ENCODE measurements around the gene PTPN1. TPM values are rescaled to one million over a fixed set of nuclear protein-coding genes. Genes with fewer than 3 reads are reported as not detected.

The PTPN1 gene
- total RNA-seq, 1 donor from 2014 or later = 101 TPM

GRCh38 chr20:50552979-50553378 lies 42.8 kb downstream of the PTPN1 start:
- H3K4me3 ChIP-seq = no peak overlapping the region
- no peak overlapping the region for H3K27ac ChIP-seq
- ATAC-seq = no peak
- intact Hi-C loops (cut with DNase I) = no loop called here
- no peaks in the 10 kb centered on the region for H3K9me3 ChIP-seq
- no peak for TF ChIP-seq CTCF (IDR thresholded peaks at IDR 0.05)
- H3K4me1 ChIP-seq = peaks cover 28% of the 10 kb centered on the region
- peaks cover 3% of the 10 kb centered on the region for H3K36me3 ChIP-seq
- DNase-seq = no peak
- H3K27me3 ChIP-seq = no peaks in the 10 kb centered on the region

GRCh38 chr20:50554694-50555579 lies 44.8 kb downstream of the PTPN1 start:
- peaks cover 19% of the 10 kb centered on the region for H3K4me1 ChIP-seq
- ATAC-seq = no peak
- H3K9me3 ChIP-seq = no peaks in the 10 kb centered on the region
- no peaks in the 10 kb centered on the region for H3K27me3 ChIP-seq
- no peak for DNase-seq
- intact Hi-C loops (cut with DNase I) = no loop called here
- no peak for TF ChIP-seq CTCF (IDR thresholded peaks at IDR 0.05)
- H3K27ac ChIP-seq = no peak overlapping the region
- no peak overlapping the region for H3K4me3 ChIP-seq
- H3K36me3 ChIP-seq = peaks cover 3% of the 10 kb centered on the region

GRCh38 chr20:50555662-50556061 lies 45.5 kb downstream of the PTPN1 start:
- Histone ChIP-seq H3K9me3 (no peaks in the 10 kb centered on the region), H3K4me1 (peaks cover 19% of the 10 kb centered on the region), H3K27me3 (no peaks in the 10 kb centered on the region), H3K36me3 (peaks cover 3% of the 10 kb centered on the region), H3K4me3 (no peak overlapping the region), H3K27ac (no peak overlapping the region)
- ATAC-seq = no peak
- no peak for TF ChIP-seq CTCF (IDR thresholded peaks at IDR 0.05)
- intact Hi-C loops (cut with DNase I) = no loop called here
- no peak for DNase-seq

GRCh38 chr20:50557549-50558134 lies 47.5 kb downstream of the PTPN1 start:
- Histone ChIP-seq H3K4me3 (no peak overlapping the region), H3K27me3 (no peaks in the 10 kb centered on the region), H3K27ac (no peak overlapping the region), H3K4me1 (peaks cover 26% of the 10 kb centered on the region), H3K9me3 (no peaks in the 10 kb centered on the region), H3K36me3 (peaks cover 21% of the 10 kb centered on the region)
- intact Hi-C loops (cut with DNase I) = no loop called here
- ATAC-seq (no peak), DNase-seq (no peak)
- no peak for TF ChIP-seq CTCF (IDR thresholded peaks at IDR 0.05)

GRCh38 chr20:50558483-50558925 lies 48.3 kb downstream of the PTPN1 start:
- peaks cover 27% of the 10 kb centered on the region for H3K36me3 ChIP-seq
- H3K9me3 ChIP-seq = no peaks in the 10 kb centered on the region
- TF ChIP-seq CTCF (IDR thresholded peaks at IDR 0.05) = no peak
- no peak overlapping the region for H3K27ac ChIP-seq
- H3K4me3 ChIP-seq = no peak overlapping the region
- intact Hi-C loops (cut with DNase I) = no loop called here
- peaks cover 26% of the 10 kb centered on the region for H3K4me1 ChIP-seq
- ATAC-seq (no peak), DNase-seq (no peak)
- no peaks in the 10 kb centered on the region for H3K27me3 ChIP-seq

Data from upper lobe of right lung (tissue), 1 donor.